ENCODE data around the gene HSPA13. TPM values are rescaled to one million over a fixed set of nuclear protein-coding genes. Genes with fewer than 3 reads are reported as not detected.

Gene HSPA13
- polyA plus RNA-seq, 1 donor (not counting 4 experiments of a cell fraction or from before 2014, with no cell fraction given) = 16.1 TPM

Other genes with a start within 250 kb of the HSPA13 start
- gene LIPI, start 172.2 kb downstream of the HSPA13 start, polyA plus RNA-seq = not detected in 3 replicates
- 0.37 to 0.55 TPM (median 0.54 TPM) in 3 replicates for gene RBM11, start 167.0 kb downstream of the HSPA13 start, polyA plus RNA-seq
- gene SAMSN1, start 163.2 kb upstream of the HSPA13 start, polyA plus RNA-seq = not detected in 3 replicates

Data from keratinocyte (primary cell).